ENCODE measurements around the gene HDAC4. TPM values are rescaled to one million over a fixed set of nuclear protein-coding genes. Genes with fewer than 3 reads are reported as not detected.

HDAC4 gene
- total and polyA plus RNA-seq, 9 of the 15 experiments (the other 6 are each of a cell fraction or from before 2014, with no cell fraction given), result 0.11 to 20.2 (median 4.0) TPM

GRCh38 chr2:239275044-239275685, 125.7 kb downstream of the HDAC4 start (continued):
- TF ChIP-seq TSHZ1 (CRISPR knock-in tag; IDR thresholded peaks at IDR 0.05), result no peak
- no peak for TF ChIP-seq ETS1 (conservative IDR thresholded peaks at IDR 0.05; ENCODE audit: control insufficient read depth, low read depth, low read length)
- TF ChIP-seq PPARD (CRISPR knock-in tag; IDR thresholded peaks at IDR 0.05), result no peak
- peak; percentile 61 for TF ChIP-seq BACH1 (tag; IDR thresholded peaks at IDR 0.05)
- no peak for TF ChIP-seq ARHGAP35 (IDR thresholded peaks at IDR 0.05; ENCODE audit: partially characterized antibody)
- TF ChIP-seq DACH1 (IDR thresholded peaks at IDR 0.05; ENCODE audit: partially characterized antibody), result no peak
- no peak for TF ChIP-seq HNRNPLL (IDR thresholded peaks at IDR 0.05; ENCODE audit: low read depth, low read length, poor library complexity, severe bottlenecking)
- TF ChIP-seq SMARCA4 (IDR thresholded peaks at IDR 0.05), result peak; percentile 49
- no peak for TF ChIP-seq PHF21A (IDR thresholded peaks at IDR 0.05; ENCODE audit: borderline replicate concordance, low read depth)
- TF ChIP-seq ZNF699 (CRISPR knock-in tag; IDR thresholded peaks at IDR 0.05; ENCODE audit: insufficient replicate concordance), result no peak
- TF ChIP-seq SMARCC2 (IDR thresholded peaks at IDR 0.05; ENCODE audit: low read depth), result no peak
- no peak for TF ChIP-seq ZNF79 (CRISPR knock-in tag; IDR thresholded peaks at IDR 0.05; ENCODE audit: low read depth)
- TF ChIP-seq ZNF696 (CRISPR knock-in tag; conservative IDR thresholded peaks at IDR 0.05), result no peak
- peak; percentile 62; the same call in 1 of the 2 replicates for TF ChIP-seq DPF2 (IDR thresholded peaks at IDR 0.05)
- no peak for TF ChIP-seq ETV5 (CRISPR knock-in tag; IDR thresholded peaks at IDR 0.05; ENCODE audit: low read depth)
- TF ChIP-seq PHB (CRISPR knock-in tag; IDR thresholded peaks at IDR 0.05), result no peak
- no peak for TF ChIP-seq MCM5 (IDR thresholded peaks at IDR 0.05; ENCODE audit: low read depth)
- TF ChIP-seq PYGO2 (tag; IDR thresholded peaks at IDR 0.05), result no peak
- TF ChIP-seq BRCA1 (IDR thresholded peaks at IDR 0.05), result no peak
- TF ChIP-seq BRCA1 (CRISPR knock-in tag; IDR thresholded peaks at IDR 0.05), result no peak
- TF ChIP-seq ZNF280A (IDR thresholded peaks at IDR 0.05; ENCODE audit: low read depth, partially characterized antibody), result no peak
- no peak for TF ChIP-seq ELF2 (CRISPR knock-in tag; IDR thresholded peaks at IDR 0.05)
- TF ChIP-seq XRCC4 (IDR thresholded peaks at IDR 0.05; ENCODE audit: extremely low read depth, insufficient read depth, insufficient read length), result no peak
- no peak for TF ChIP-seq NR4A1 (CRISPR knock-in tag; IDR thresholded peaks at IDR 0.05)
- no peak; the same call in 1 of the 2 replicates for TF ChIP-seq NR4A1 (tag; IDR thresholded peaks at IDR 0.05)
- no peak for TF ChIP-seq CHD1 (IDR thresholded peaks at IDR 0.05; ENCODE audit: low read length)
